Subcutaneous abdominal adipose tissue (tissue), 5 donors: Measurements from ENCODE around the gene FOXM1.

Experiments
- H3K27ac ChIP-seq: one replicate; pipeline ENCODE4 v1.7.0; 2013; ENCODE audit warnings: low read depth, mild to moderate bottlenecking, inconsistent platforms, low read length, moderate library complexity
- H3K27me3 ChIP-seq, 5 donors: one replicate each; pipeline ENCODE4 v1.7.0; 2013; ENCODE audit warnings: low read length in 5 of 5, inconsistent platforms in 1 of 5; ENCODE audit not compliant: control insufficient read depth in 5 of 5, insufficient read depth in 4 of 5
- H3K36me3 ChIP-seq, 5 donors: one replicate each; pipeline ENCODE4 v1.7.0; 2013; ENCODE audit warnings: low read length in 5 of 5; ENCODE audit not compliant: control insufficient read depth in 5 of 5, insufficient read depth in 5 of 5
- H3K4me1 ChIP-seq, 5 donors: one replicate each; pipeline ENCODE4 v1.7.0; 2013; ENCODE audit warnings: low read length in 5 of 5, mild to moderate bottlenecking in 3 of 5, moderate library complexity in 1 of 5; ENCODE audit not compliant: control insufficient read depth in 5 of 5, insufficient read depth in 5 of 5
- H3K4me3 ChIP-seq, 5 donors: one replicate each; pipeline ENCODE4 v1.7.0; 2013; ENCODE audit warnings: low read length in 5 of 5, low read depth in 1 of 5
- H3K9ac ChIP-seq, 5 donors: one replicate each; pipeline ENCODE4 v1.7.0; 2013; ENCODE audit warnings: low read length in 5 of 5, mild to moderate bottlenecking in 4 of 5, moderate library complexity in 3 of 5
- H3K9me3 ChIP-seq, 5 donors: one replicate each; pipeline ENCODE4 v1.7.0; 2013; ENCODE audit warnings: low read length in 5 of 5; ENCODE audit not compliant: control insufficient read depth in 5 of 5
- donor health status: healthy.
- donor health status: healthy.
- donor health status: healthy.
- donor health status: healthy.
- donor health status: healthy.

FOXM1 gene

DNA sequence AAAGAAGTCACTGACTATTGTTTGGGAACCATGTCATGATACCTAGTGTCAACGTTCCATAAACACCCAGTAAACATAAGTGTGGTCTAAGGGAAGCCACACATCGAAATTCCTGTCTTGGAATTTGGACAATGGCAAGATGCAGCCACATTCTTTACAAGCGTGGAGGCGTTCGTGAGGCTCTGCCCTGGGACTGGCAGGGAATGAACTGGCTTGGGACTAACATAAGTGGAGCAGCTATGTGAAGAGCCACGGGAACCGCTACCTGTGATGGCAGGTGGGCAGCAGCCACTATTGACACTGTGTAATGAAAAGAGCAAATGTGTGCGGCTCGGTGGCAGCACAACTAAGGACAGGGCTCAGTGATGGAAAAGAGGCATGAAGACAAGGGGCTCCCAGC, 32.2 kb downstream of the FOXM1 start:
- Histone ChIP-seq H3K4me3 (no peak overlapping the region), H3K4me1 (peaks cover 0 to 18% (median 3%) of the 10 kb centered on the region in 5 donors), H3K9me3 (no peaks in the 10 kb centered on the region), H3K36me3 (peaks cover 3 to 19% (median 11%) of the 10 kb centered on the region in 5 donors), H3K9ac (no peak overlapping the region), H3K27me3 (no peaks in the 10 kb centered on the region), H3K27ac (no peak overlapping the region)

DNA sequence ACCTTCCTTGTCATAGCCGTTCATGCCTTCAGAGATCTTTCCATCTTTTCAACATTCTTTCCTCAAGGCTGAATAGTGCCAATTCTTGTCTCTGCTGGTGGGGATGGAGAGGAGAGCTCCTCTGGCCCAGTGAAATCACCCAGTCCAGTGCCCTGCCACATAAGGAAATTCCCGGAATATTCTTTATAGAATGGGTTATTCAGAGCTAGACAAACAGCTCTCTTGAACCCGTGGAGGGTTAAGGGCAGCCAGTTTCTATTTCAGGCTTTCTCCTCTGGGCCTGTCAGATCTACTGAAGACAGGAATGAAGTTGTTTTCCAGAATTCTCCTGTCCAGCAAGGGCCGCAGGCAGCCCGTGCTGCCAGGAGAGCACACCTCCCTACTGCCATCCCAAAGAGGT, 34.0 kb downstream of the FOXM1 start:
- Histone ChIP-seq H3K4me3 (no peak overlapping the region), H3K27me3 (no peaks in the 10 kb centered on the region), H3K27ac (no peak overlapping the region), H3K9me3 (no peaks in the 10 kb centered on the region), H3K36me3 (peaks cover 3 to 31% (median 16%) of the 10 kb centered on the region in 5 donors), H3K9ac (no peak overlapping the region), H3K4me1 (peaks cover 0 to 14% (median 0%) of the 10 kb centered on the region in 5 donors)

DNA sequence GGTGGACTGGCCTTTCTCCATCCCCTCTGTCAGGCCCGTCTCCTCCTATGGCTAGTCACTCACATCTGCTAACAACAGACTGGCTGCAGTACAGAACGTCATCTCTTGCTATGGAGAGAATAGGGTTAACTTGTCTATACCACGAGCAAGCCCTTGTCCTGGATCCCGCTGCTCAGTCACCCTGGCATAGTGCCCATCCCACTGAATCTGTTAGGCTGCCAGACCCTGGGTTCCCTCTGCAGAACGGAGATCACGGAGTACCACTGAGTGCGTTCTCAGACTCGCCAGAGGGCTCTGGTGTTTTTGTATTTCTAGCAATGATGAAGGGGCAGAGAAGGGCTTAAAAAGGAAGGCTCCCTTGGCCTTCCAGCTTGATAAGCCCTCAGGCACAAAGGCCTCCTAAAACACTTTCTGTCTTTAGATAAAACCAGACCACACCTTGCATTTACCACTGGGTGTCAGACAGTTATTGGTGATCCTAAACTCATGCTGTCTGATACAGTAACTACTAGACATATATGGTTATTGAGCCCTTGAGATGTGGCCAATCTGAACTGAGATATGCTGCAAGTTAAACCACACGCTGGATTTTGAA, 35.8 kb downstream of the FOXM1 start:
- Histone ChIP-seq H3K27ac (no peak overlapping the region), H3K4me3 (no peak overlapping the region), H3K9me3 (no peaks in the 10 kb centered on the region), H3K36me3 (peaks cover 0 to 36% (median 17%) of the 10 kb centered on the region in 5 donors), H3K4me1 (peaks cover 0 to 14% (median 0%) of the 10 kb centered on the region in 5 donors), H3K9ac (no peak overlapping the region), H3K27me3 (peaks cover 0 to 2% (median 0%) of the 10 kb centered on the region in 5 donors)

DNA sequence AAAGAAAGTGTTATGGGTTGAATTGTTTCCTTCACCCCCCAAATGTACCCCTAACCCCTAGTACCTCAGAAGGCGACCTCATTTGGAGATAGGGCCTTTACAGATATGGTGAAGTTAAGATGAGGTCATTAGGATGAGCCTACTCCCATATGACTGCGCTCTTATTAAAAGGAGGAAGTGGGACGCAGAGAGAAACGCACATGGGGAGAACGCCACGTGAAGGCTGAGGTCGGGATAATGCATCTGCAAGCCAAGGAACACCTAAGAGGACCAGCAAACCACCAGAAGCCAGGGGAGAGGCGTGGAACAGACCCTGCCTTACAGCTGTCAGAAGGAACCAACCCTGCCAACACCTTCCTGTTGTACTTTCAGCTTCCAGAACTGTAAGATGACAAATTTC, 40.4 kb downstream of the FOXM1 start:
- no peak overlapping the region for H3K4me3 ChIP-seq
- peaks cover 0 to 14% (median 9%) of the 10 kb centered on the region in 5 donors for H3K4me1 ChIP-seq

DNA sequence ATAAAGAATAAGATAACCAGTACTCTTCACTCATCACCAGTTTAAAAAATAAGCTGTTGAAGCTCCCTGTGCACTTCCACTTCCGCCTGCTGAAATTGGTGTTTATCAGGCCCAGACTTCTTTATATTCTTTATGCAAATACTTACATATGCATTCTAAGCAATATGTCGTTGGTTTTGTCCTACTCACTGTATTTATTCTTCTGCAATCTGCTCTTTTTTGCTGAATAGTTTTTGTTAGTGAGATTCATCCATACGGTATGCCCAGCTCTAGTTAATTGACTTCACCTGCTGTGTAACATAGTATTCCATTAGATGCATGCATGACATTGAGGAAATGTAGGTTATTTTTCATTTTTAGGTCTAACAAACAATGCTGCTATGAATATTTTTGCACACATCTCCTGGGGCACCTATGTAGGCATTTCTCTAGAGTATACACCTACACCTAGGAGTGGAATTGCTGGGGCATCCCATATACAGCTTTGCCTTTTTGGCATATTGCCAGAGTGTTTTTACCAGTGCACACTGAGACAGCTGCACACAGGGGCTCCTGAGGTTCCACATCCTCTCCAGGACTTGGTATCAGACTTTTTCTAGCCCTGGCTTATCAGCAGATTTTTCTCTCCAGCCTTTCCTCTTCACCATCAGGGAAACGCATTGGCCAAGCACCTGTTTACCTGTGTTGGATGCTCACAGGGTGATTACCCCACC, 41.1 kb downstream of the FOXM1 start:
- Histone ChIP-seq H3K36me3 (peaks cover 0 to 35% (median 19%) of the 10 kb centered on the region in 5 donors), H3K27me3 (peaks cover 0 to 18% (median 9%) of the 10 kb centered on the region in 5 donors), H3K9me3 (no peaks in the 10 kb centered on the region), H3K27ac (no peak overlapping the region), H3K4me1 (peaks cover 0 to 14% (median 9%) of the 10 kb centered on the region in 5 donors), H3K9ac (no peak overlapping the region), H3K4me3 (no peak overlapping the region)

More for the DNA sequence above, 40.4 kb downstream of the FOXM1 start:
- peaks cover 0 to 34% (median 16%) of the 10 kb centered on the region in 5 donors for H3K36me3 ChIP-seq
- H3K27me3 ChIP-seq: peaks cover 0 to 18% (median 9%) of the 10 kb centered on the region in 5 donors
- no peaks in the 10 kb centered on the region for H3K9me3 ChIP-seq
- no peak overlapping the region for H3K9ac ChIP-seq
- H3K27ac ChIP-seq: no peak overlapping the region

DNA sequence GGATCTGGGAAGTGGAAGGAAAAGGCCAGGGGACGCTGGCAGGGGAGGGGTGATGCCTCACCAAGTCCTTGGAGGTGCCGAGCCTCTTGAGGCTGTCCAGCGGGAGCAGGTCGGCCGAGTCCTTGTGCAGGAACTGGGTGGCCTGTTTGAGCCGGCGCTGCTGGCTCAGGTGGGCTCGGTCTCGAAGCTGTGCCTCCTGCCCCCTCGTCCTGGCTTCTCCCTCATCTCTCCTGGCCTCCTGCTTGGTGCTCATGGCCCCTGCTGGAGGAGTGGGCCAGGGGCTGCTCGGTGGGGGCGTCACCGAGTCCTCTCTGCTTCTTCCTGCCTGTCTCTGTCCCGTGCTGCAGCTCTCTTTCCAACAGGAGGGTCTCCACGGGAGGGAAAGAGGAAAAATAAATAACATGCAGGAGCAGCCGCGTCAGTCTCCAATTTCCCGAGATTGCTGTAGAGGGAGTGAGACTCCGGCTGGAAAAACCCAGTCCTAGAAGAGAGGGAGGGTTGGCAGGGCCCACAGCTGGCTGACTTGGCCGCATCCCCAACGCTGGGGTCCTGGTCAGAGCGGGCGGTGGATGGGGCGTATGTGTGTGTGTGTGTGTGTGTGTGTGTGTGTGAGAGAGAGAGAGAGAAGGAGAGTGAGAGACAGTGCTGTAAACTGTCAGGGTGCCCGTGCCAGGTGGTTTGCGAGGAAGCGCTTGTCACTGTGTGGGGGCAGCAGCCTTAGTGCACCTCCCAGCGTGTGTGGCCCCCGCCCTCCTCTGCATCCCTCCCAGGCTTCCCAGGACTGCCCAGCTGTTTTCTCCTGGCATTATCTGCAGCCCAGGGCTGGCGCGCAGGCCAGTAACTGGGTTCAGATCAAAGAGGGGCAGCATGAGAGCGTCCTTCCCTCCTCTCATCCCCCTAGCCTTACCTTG, 42.1 kb downstream of the FOXM1 start, which contains the start of gene NRIP2:
Gene NRIP2, minus strand, starts transcription at position 455 of the 911 bp plus-strand sequence. Its CDS starts 52 bp downstream, at position 403.
- Histone ChIP-seq H3K4me3 (no peak within 1 kb of the TSS), H3K36me3 (peaks cover 0 to 40% (median 26%) of the 10 kb centered on the region in 5 donors), H3K9me3 (no peaks in the 10 kb centered on the region), H3K27ac (no peak within 1 kb of the TSS), H3K4me1 (peaks cover 0 to 14% (median 9%) of the 10 kb centered on the region in 5 donors), H3K27me3 (peaks cover 0 to 18% (median 9%) of the 10 kb centered on the region in 5 donors), H3K9ac (no peak within 1 kb of the TSS)

DNA sequence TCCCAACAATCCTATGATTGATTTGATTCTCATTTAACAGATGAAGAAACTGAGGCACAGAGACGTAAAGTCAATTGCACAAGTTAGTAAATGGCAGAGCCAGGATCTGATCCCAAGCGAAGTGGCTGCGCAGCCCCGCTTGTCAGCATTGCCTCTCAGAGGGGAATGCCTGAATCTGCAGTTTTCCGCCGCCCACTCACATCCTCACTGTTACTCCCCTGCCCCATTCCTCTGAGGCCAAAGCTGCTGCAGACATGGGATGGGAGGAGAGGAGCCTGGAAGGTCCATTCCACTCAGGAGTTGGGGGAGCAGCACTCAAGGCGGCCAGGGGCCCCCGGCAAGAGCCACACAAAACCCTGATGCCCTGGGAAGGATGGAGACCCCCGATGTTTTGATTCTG, 43.2 kb downstream of the FOXM1 start:
- no peak overlapping the region for H3K4me3 ChIP-seq
- H3K9ac ChIP-seq: no peak overlapping the region
- no peak overlapping the region for H3K27ac ChIP-seq

DNA sequence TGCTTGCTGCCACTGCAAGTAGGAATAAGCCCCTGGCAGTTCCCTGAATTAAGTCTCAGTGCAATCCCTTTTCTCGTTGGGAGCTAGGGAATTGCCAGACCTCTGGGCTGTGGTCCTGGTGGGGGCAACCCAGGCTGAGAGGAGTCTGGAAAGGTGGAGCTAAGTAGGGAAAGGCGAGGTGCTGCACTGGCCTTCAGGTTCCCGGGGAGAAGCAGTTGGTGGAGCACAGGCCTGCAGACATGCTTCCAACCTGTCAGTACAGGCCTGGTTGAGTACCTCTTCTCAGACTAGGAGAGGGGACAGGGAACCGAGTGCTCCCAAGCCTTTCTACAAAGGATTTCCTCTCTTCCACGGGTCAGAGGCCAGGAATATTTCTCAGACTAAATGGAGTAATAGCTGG, 43.6 kb downstream of the FOXM1 start:
- Histone ChIP-seq H3K4me3 (no peak overlapping the region), H3K36me3 (peaks cover 3 to 44% (median 26%) of the 10 kb centered on the region in 5 donors), H3K9me3 (no peaks in the 10 kb centered on the region), H3K9ac (no peak overlapping the region), H3K4me1 (peaks cover 0 to 14% (median 9%) of the 10 kb centered on the region in 5 donors), H3K27me3 (peaks cover 0 to 18% (median 9%) of the 10 kb centered on the region in 5 donors), H3K27ac (no peak overlapping the region)

More for the DNA sequence above, 43.2 kb downstream of the FOXM1 start:
- Histone ChIP-seq H3K4me1 (peaks cover 0 to 14% (median 9%) of the 10 kb centered on the region in 5 donors), H3K36me3 (peaks cover 3 to 44% (median 28%) of the 10 kb centered on the region in 5 donors), H3K9me3 (no peaks in the 10 kb centered on the region), H3K27me3 (peaks cover 0 to 18% (median 9%) of the 10 kb centered on the region in 5 donors)

DNA sequence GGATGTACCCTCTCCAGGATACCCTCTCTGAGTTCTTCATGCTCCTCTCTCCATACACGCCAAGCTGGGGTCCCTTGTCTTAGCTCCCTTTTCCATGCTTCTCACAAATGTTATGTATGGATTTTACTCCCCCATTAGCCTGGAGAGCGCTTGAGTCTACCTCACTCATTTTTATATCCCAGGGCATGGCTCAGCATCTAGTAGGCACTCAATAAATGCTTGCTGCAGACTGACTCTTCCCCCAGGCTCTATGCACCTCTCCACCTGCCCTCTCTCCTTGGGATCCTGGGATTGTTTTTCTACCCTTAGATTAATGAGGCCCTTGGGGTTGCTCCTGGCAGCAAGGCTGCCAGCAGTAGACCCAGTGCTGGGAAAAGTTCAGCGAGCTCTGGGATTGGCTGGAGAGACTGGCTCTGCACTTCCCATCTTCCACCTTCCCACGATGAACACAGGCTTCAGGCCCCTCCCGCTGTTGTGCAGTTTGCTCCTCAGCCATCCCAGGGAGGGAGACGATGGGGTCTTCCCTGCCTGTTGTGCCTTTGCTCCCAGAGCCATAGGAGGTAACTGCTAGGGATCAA, 44.3 kb downstream of the FOXM1 start:
- Histone ChIP-seq H3K9ac (no peak overlapping the region), H3K27ac (no peak overlapping the region), H3K27me3 (peaks cover 0 to 18% (median 9%) of the 10 kb centered on the region in 5 donors), H3K4me3 (no peak overlapping the region), H3K9me3 (no peaks in the 10 kb centered on the region), H3K36me3 (peaks cover 3 to 44% (median 28%) of the 10 kb centered on the region in 5 donors), H3K4me1 (peaks cover 0 to 14% (median 9%) of the 10 kb centered on the region in 5 donors)
